ENCODE data around the gene ELMO2. TPM values are rescaled to one million over a fixed set of nuclear protein-coding genes. Genes with fewer than 3 reads are reported as not detected.

Gene ELMO2
- total RNA-seq, 6 donors from 2014 or later = 36.4 to 103 (median 46.3) TPM

GRCh38 chr20:46330831-46331371 is 75.5 kb downstream of the ELMO2 start:
- TF ChIP-seq, protein P1, sequence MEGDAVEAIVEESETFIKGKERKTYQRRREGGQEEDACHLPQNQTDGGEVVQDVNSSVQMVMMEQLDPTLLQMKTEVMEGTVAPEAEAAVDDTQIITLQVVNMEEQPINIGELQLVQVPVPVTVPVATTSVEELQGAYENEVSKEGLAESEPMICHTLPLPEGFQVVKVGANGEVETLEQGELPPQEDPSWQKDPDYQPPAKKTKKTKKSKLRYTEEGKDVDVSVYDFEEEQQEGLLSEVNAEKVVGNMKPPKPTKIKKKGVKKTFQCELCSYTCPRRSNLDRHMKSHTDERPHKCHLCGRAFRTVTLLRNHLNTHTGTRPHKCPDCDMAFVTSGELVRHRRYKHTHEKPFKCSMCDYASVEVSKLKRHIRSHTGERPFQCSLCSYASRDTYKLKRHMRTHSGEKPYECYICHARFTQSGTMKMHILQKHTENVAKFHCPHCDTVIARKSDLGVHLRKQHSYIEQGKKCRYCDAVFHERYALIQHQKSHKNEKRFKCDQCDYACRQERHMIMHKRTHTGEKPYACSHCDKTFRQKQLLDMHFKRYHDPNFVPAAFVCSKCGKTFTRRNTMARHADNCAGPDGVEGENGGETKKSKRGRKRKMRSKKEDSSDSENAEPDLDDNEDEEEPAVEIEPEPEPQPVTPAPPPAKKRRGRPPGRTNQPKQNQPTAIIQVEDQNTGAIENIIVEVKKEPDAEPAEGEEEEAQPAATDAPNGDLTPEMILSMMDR (IDR thresholded peaks at IDR 0.05) = no peak
- TF ChIP-seq POLR2AphosphoS5 (IDR thresholded peaks at IDR 0.05) = no peak
- TF ChIP-seq POLR2A (IDR thresholded peaks at IDR 0.05) = no peak
- no peak for TF ChIP-seq EP300 (IDR thresholded peaks at IDR 0.05)
- H3K27me3 ChIP-seq = peaks cover 0 to 7% (median 1%) of the 10 kb centered on the region in 4 donors

DNA sequence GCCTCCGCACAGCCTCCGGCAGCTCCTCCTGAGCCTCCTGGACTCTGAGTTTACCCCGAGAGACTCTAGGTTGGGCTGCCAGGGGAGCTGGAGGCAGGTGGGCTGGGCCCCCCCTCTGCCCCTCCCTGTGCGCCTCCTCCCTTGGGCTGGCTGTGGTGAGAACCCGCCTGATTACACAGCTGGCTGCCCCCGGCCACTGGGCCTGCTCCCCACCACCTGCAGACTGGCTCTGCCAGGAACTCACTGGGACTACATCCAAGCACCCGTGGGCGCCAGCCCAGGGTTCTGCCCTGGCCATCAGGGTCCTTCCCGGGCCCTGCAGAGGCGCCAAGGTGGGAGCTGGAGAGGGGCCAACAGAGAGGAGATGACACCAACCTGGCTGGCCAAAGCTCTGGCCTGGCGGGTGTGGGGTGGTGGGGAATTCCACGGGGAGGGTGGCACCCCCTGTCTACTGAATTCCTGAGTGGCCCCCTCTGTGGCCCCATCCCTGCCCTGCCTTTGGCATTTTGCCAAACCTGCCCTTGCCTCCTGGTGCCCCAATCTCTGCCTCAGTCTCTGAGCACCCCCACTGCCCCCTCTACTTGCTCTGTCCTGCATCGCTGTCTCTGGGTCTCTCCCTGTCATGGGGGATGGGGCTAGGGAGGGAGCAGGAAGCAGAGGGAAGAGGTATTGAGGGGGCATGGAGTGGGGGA is 76.2 kb downstream of the ELMO2 start:
- H3K9me3 ChIP-seq = no peaks in the 10 kb centered on the region
- peaks cover 0 to 7% (median 1%) of the 10 kb centered on the region in 4 donors for H3K27me3 ChIP-seq
- 54 to 63% methylated on average over 3 to 8 of the region's 13 CpGs for WGBS, 2 donors
- ATAC-seq (ENCODE audit: low FRiP score in 2 of 2) (no peak), DNase-seq (peak in 1 of 2 donors; percentile 67)
- H3K4me1 ChIP-seq = no peaks in the 10 kb centered on the region
- H3K36me3 ChIP-seq = no peaks in the 10 kb centered on the region
- no peak overlapping the region for H3K27ac ChIP-seq
- H3K4me3 ChIP-seq = no peak overlapping the region
- TF ChIP-seq POLR2A (IDR thresholded peaks at IDR 0.05) (no peak), EP300 (IDR thresholded peaks at IDR 0.05) (no peak), POLR2AphosphoS5 (IDR thresholded peaks at IDR 0.05) (no peak)
- TF ChIP-seq, protein P1 (IDR thresholded peaks at IDR 0.05) = no peak

More at GRCh38 chr20:46330831-46331371, 75.5 kb downstream of the ELMO2 start:
- Histone ChIP-seq H3K4me1 (no peaks in the 10 kb centered on the region), H3K36me3 (no peaks in the 10 kb centered on the region), H3K27ac (no peak overlapping the region), H3K9me3 (no peaks in the 10 kb centered on the region), H3K4me3 (no peak overlapping the region)
- ATAC-seq (ENCODE audit: low FRiP score in 2 of 2) = no peak
- 64 to 69% methylated on average over 11 to 13 of the region's 13 CpGs for WGBS, 2 donors
- no peak for DNase-seq

- DNase-seq = no peak
- no peaks in the 10 kb centered on the region for H3K9me3 ChIP-seq
- no peak for TF ChIP-seq EP300 (IDR thresholded peaks at IDR 0.05)
- no peaks in the 10 kb centered on the region for H3K4me1 ChIP-seq
- no peak overlapping the region for H3K4me3 ChIP-seq
- peaks cover 0 to 7% (median 0%) of the 10 kb centered on the region in 4 donors for H3K27me3 ChIP-seq
- no peak overlapping the region for H3K27ac ChIP-seq
- ATAC-seq (ENCODE audit: low FRiP score in 2 of 2) = no peak
- 61 to 68% methylated on average over 9 to 16 of the region's 16 CpGs for WGBS, 2 donors
- H3K36me3 ChIP-seq = no peaks in the 10 kb centered on the region
Observed at GRCh38 chr20:46328200-46328882, 78.1 kb downstream of the ELMO2 start.

- no peak overlapping the region for H3K4me3 ChIP-seq
- DNase-seq (no peak), ATAC-seq (ENCODE audit: low FRiP score in 2 of 2) (no peak)
- H3K36me3 ChIP-seq = no peaks in the 10 kb centered on the region
- no peaks in the 10 kb centered on the region for H3K4me1 ChIP-seq
- no peaks in the 10 kb centered on the region for H3K9me3 ChIP-seq
- H3K27me3 ChIP-seq = peaks cover 0 to 7% (median 0%) of the 10 kb centered on the region in 4 donors
- 91 to 97% methylated on average over 6 of the region's 6 CpGs for WGBS, 2 donors
- H3K27ac ChIP-seq = no peak overlapping the region
- TF ChIP-seq POLR2A (IDR thresholded peaks at IDR 0.05) (no peak), EP300 (IDR thresholded peaks at IDR 0.05) (no peak)
- TF ChIP-seq, protein P1 (IDR thresholded peaks at IDR 0.05) = no peak
Observed at GRCh38 chr20:46327557-46327956, 78.9 kb downstream of the ELMO2 start.

DNA sequence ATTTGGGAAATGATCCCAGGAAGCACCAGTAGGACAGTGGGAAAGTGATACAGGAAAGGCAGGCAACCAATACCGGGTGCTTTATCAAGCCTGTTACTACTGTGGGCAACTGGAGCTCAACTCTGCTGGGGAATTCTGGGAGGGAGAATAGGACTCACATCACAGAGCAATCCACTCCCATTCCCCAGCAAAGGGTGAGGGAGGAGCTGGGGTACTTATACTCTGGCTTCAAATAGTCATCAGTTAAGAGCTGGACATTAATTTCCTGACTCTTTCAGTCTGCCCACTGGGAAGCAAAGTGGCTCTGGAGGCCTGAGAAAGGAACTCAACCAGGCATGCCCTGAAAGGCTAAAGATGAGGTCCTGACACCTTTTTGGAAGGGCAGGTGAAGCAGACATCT is 80.6 kb downstream of the ELMO2 start:
- Histone ChIP-seq H3K27me3 (peaks cover 0 to 7% (median 0%) of the 10 kb centered on the region in 4 donors), H3K4me3 (no peak overlapping the region), H3K4me1 (no peaks in the 10 kb centered on the region), H3K36me3 (no peaks in the 10 kb centered on the region), H3K9me3 (no peaks in the 10 kb centered on the region), H3K27ac (no peak overlapping the region)
- 56 to 71% methylated on average over 1 of the region's 1 CpG for WGBS, 2 donors
- DNase-seq (no peak), ATAC-seq (ENCODE audit: low FRiP score in 2 of 2) (no peak)
- no peak for TF ChIP-seq EP300 (IDR thresholded peaks at IDR 0.05)
- no peak for TF ChIP-seq POLR2AphosphoS5 (IDR thresholded peaks at IDR 0.05)
- TF ChIP-seq POLR2A (IDR thresholded peaks at IDR 0.05) = no peak
- TF ChIP-seq, protein P1 (IDR thresholded peaks at IDR 0.05) = no peak

All from upper lobe of left lung (tissue), 6 donors.